GM12801 (cell line): ENCODE results near the gene CLIC5.

Source experiments
- TF ChIP-seq, protein P1 (sequence below): IDR thresholded peaks from one replicate; pipeline ENCODE4 v1.5.1; 2011; ENCODE audit warnings: control low read depth; ENCODE audit not compliant: insufficient read length; ENCODE audit errors: extremely low read depth

Gene CLIC5

GRCh38 chr6:45991189-45991588 lies 24.5 kb downstream of the CLIC5 start:
- TF ChIP-seq, protein P1, sequence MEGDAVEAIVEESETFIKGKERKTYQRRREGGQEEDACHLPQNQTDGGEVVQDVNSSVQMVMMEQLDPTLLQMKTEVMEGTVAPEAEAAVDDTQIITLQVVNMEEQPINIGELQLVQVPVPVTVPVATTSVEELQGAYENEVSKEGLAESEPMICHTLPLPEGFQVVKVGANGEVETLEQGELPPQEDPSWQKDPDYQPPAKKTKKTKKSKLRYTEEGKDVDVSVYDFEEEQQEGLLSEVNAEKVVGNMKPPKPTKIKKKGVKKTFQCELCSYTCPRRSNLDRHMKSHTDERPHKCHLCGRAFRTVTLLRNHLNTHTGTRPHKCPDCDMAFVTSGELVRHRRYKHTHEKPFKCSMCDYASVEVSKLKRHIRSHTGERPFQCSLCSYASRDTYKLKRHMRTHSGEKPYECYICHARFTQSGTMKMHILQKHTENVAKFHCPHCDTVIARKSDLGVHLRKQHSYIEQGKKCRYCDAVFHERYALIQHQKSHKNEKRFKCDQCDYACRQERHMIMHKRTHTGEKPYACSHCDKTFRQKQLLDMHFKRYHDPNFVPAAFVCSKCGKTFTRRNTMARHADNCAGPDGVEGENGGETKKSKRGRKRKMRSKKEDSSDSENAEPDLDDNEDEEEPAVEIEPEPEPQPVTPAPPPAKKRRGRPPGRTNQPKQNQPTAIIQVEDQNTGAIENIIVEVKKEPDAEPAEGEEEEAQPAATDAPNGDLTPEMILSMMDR = no peak

GRCh38 chr6:45990162-45990561 lies 25.5 kb downstream of the CLIC5 start:
- TF ChIP-seq, protein P1 = no peak

- TF ChIP-seq, protein P1 = no peak
Observed at GRCh38 chr6:45988635-45989034, 27.0 kb downstream of the CLIC5 start.

DNA sequence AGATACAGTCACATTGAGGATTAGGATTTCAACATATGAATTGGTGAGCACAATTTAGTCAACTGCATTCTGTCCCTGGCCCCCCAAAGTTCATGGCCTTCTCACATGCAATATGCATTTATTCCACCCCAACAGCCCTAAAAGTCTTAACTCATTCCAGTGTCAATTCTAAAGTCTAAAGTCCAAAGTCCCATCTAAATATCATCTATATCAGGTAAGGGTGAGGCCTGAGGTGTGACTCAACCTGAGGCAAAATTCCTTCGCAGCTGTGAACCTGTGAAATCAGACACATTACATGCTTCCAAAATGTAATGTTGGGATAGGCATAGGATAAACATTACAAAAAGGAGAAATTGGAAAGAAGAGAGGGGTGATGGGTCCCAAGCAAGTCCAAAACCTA lies 27.8 kb downstream of the CLIC5 start:
- TF ChIP-seq, protein P1 = no peak

DNA sequence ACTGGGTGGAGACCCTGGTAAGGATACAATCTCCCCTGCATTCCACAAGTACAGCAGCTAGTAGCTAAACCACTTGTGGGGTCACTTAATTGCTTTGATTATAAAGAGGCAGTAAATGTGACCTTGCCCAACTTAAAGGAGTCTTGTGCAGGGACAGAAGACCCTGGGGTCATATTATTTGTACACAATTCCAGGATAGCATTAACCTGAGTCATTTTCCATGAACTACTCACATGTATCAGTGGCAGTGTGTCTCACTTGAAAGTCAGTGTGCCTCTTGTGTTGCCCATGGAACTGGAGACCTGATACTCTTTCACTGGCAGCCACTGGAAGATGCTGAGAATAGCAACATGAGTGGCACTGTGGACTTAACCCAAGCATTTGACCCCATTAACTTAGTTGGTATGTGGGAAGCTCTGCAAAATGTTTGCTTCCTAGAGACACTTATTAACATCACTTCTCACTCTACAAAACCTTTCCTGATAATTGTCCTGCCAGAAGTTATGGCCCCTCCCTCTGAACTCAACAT lies 28.9 kb downstream of the CLIC5 start:
- TF ChIP-seq, protein P1 = no peak

- TF ChIP-seq, protein P1 = no peak
Observed at GRCh38 chr6:45984788-45985425, 30.8 kb downstream of the CLIC5 start.

DNA sequence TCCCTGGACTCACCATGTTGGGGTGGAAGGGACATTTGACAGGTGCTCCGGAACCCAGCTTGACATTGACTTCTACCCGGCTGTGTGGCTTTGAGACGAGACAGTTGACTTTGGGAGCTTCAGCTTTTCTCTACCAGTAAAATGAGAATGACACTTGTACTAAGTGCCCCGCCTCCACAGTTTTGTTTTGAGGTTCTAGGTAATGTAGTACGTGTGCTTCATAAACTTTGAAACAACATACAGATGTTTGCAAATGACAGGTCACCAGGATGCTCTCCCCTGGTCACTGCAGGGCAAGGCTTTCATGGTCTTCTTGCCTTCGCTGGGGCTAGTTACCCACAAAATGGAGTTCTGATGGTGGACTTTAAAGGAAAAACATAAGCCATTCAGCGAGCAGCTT lies 31.3 kb downstream of the CLIC5 start:
- TF ChIP-seq, protein P1 = no peak
